Activated CD8-positive, alpha-beta memory T cell treated with anti-CD3 and anti-CD28 coated beads, Interleukin-2, amount 10 ng/mL, durations not matched to agents 7 days and 5 days (primary cell): ENCODE results near the gene SREBF2. TPM values are rescaled to one million over a fixed set of nuclear protein-coding genes. Genes with fewer than 3 reads are reported as not detected.

ENCODE experiments used
- ATAC-seq: fragments of 150-1000 bp; cut with Tn5 transposase; one replicate; pipeline ENCODE4 v1.10.0; 2021; ENCODE audit warnings: moderate library complexity
- CTCF ChIA-PET: fragments of 350-600 bp; sonication (Branson Sonifier 250); formaldehyde crosslinking; loops from one replicate; lab custom pipeline; 2021; ENCODE audit warnings: antibody characterized with exemption; lab: Charles Lee
- DNase-seq: peaks from one replicate; pipeline ENCODE4 v3.0.0-alpha.2; 2020
- H3K27ac Mint-ChIP-seq: one replicate; pipeline ENCODE4 v1.8.0; 2021; ENCODE audit warnings: mild to moderate bottlenecking, mixed read lengths
- H3K27me3 Mint-ChIP-seq: one replicate; pipeline ENCODE4 v1.8.0; 2021; ENCODE audit warnings: mixed read lengths
- H3K36me3 Mint-ChIP-seq: one replicate; pipeline ENCODE4 v1.8.0; 2021; ENCODE audit warnings: mild to moderate bottlenecking, mixed read lengths
- H3K4me1 Mint-ChIP-seq: one replicate; pipeline ENCODE4 v1.8.0; 2021; ENCODE audit warnings: mixed read lengths
- H3K4me3 Mint-ChIP-seq: one replicate; pipeline ENCODE4 v1.8.0; 2021; ENCODE audit warnings: mild to moderate bottlenecking, moderate library complexity, mixed read lengths
- H3K9me3 Mint-ChIP-seq: one replicate; pipeline ENCODE4 v1.8.0; 2022; ENCODE audit warnings: low read depth, mixed read lengths
- total RNA-seq, 2 experiments: library from RNA; stranded (reverse); gene quantifications; one replicate each; pipeline ENCODE4 v1.2.3, GENCODE V29; 2021

The SREBF2 gene
- total RNA-seq, 2 experiments from 2014 or later: 130 to 135 TPM

- H3K9me3 Mint-ChIP-seq: no peaks in the 10 kb centered on the region
- CTCF ChIA-PET: interaction anchor here (1.0 to 2.6 kb wide), 3 partner anchors 13 to 224 kb away, joined by 3 to 9 read pairs (median 8); no protein-coding TSS in a partner anchor
- peaks cover 27% of the 10 kb centered on the region for H3K4me1 Mint-ChIP-seq
- no peak for DNase-seq
- H3K27ac Mint-ChIP-seq: no peak overlapping the region
- H3K27me3 Mint-ChIP-seq: peaks cover 48% of the 10 kb centered on the region
- H3K4me3 Mint-ChIP-seq: no peak overlapping the region
- ATAC-seq: no peak
- no peaks in the 10 kb centered on the region for H3K36me3 Mint-ChIP-seq
These were observed 78.2 kb downstream of the SREBF2 start for GRCh38 chr22:41911001-41911611.

GRCh38 chr22:41912338-41913039, 79.6 kb downstream of the SREBF2 start:
- Mint-ChIP-seq H3K27ac (no peak overlapping the region), H3K9me3 (no peaks in the 10 kb centered on the region), H3K4me1 (peaks cover 24% of the 10 kb centered on the region), H3K4me3 (no peak overlapping the region), H3K36me3 (no peaks in the 10 kb centered on the region), H3K27me3 (peaks cover 59% of the 10 kb centered on the region)
- CTCF ChIA-PET: interaction anchor here (1.0 to 2.6 kb wide), 6 partner anchors 12 to 215 kb away, joined by 3 to 9 read pairs (median 4); partner anchors contain the start of genes NDUFA6 and TNFRSF13C
- DNase-seq: no peak
- no peak for ATAC-seq

- H3K4me1 Mint-ChIP-seq: peaks cover 20% of the 10 kb centered on the region
- no peak overlapping the region for H3K4me3 Mint-ChIP-seq
- H3K27me3 Mint-ChIP-seq: peaks cover 59% of the 10 kb centered on the region
- H3K27ac Mint-ChIP-seq: no peak overlapping the region
- ATAC-seq (no peak), DNase-seq (no peak)
- no peaks in the 10 kb centered on the region for H3K9me3 Mint-ChIP-seq
- H3K36me3 Mint-ChIP-seq: no peaks in the 10 kb centered on the region
- CTCF ChIA-PET: interaction anchor here (1.0 to 2.6 kb wide), 4 partner anchors 13 to 177 kb away, joined by 3 to 9 read pairs (median 4); partner anchors contain the start of genes NDUFA6 and TNFRSF13C
These were observed 80.3 kb downstream of the SREBF2 start for GRCh38 chr22:41913040-41913719.

- Mint-ChIP-seq H3K9me3 (no peaks in the 10 kb centered on the region), H3K27ac (no peak overlapping the region), H3K4me1 (peaks cover 15% of the 10 kb centered on the region), H3K4me3 (no peak overlapping the region), H3K36me3 (no peaks in the 10 kb centered on the region), H3K27me3 (peaks cover 56% of the 10 kb centered on the region)
- ATAC-seq (no peak), DNase-seq (no peak)
- CTCF ChIA-PET: interaction anchor here (0.8 to 2.6 kb wide), 3 partner anchors 11 to 13 kb away, joined by 3 to 9 read pairs (median 4); partner anchors contain the start of gene TNFRSF13C
These were observed 81.1 kb downstream of the SREBF2 start for GRCh38 chr22:41913842-41914534.

- peak; percentile 10 for ATAC-seq
- peaks cover 51% of the 10 kb centered on the region for H3K27me3 Mint-ChIP-seq
- H3K36me3 Mint-ChIP-seq: no peaks in the 10 kb centered on the region
- CTCF ChIA-PET: interaction anchor here (0.8 kb wide), 1 partner anchor 11 kb away, joined by 3 read pairs; no protein-coding TSS in a partner anchor
- H3K4me3 Mint-ChIP-seq: no peak overlapping the region
- peaks cover 13% of the 10 kb centered on the region for H3K4me1 Mint-ChIP-seq
- H3K9me3 Mint-ChIP-seq: no peaks in the 10 kb centered on the region
- DNase-seq: no peak
- no peak overlapping the region for H3K27ac Mint-ChIP-seq
These were observed 81.7 kb downstream of the SREBF2 start for GRCh38 chr22:41914611-41915034.

GRCh38 chr22:41915035-41915785, 82.3 kb downstream of the SREBF2 start, which contains the start of gene SHISA8:
Gene SHISA8 (minus strand): TSS chr22:41915074. CDS start chr22:41914667, 407 bp downstream.
- Mint-ChIP-seq H3K27me3 (peaks cover 51% of the 10 kb centered on the region), H3K9me3 (no peaks in the 10 kb centered on the region), H3K4me3 (no peak within 1 kb of the TSS), H3K27ac (no peak within 1 kb of the TSS), H3K4me1 (peaks cover 13% of the 10 kb centered on the region), H3K36me3 (no peaks in the 10 kb centered on the region)
- peak; percentile 63 for DNase-seq
- ATAC-seq: peak; percentile 58
- CTCF ChIA-PET: interaction anchor here (1.6 kb wide), 1 partner anchor 26 kb away, joined by 8 read pairs; no protein-coding TSS in a partner anchor

- CTCF ChIA-PET: interaction anchor here (0.7 to 2.1 kb wide), 5 partner anchors 8 to 249 kb away, joined by 3 to 14 read pairs (median 3); partner anchors contain the start of gene TNFRSF13C
- Mint-ChIP-seq H3K9me3 (no peaks in the 10 kb centered on the region), H3K27me3 (peaks cover 46% of the 10 kb centered on the region), H3K4me3 (no peak overlapping the region), H3K36me3 (no peaks in the 10 kb centered on the region), H3K27ac (no peak overlapping the region), H3K4me1 (peaks cover 13% of the 10 kb centered on the region)
- DNase-seq (no peak), ATAC-seq (no peak)
These were observed 83.0 kb downstream of the SREBF2 start for GRCh38 chr22:41915786-41916493.

GRCh38 chr22:41916745-41917358, 83.9 kb downstream of the SREBF2 start:
- no peak overlapping the region for H3K4me3 Mint-ChIP-seq
- DNase-seq: no peak
- H3K9me3 Mint-ChIP-seq: no peaks in the 10 kb centered on the region
- H3K27ac Mint-ChIP-seq: no peak overlapping the region
- no peaks in the 10 kb centered on the region for H3K36me3 Mint-ChIP-seq
- ATAC-seq: no peak
- CTCF ChIA-PET: interaction anchor here (0.7 to 2.1 kb wide), 5 partner anchors 9 to 250 kb away, joined by 3 to 14 read pairs (median 3); partner anchors contain the start of gene TNFRSF13C
- peaks cover 38% of the 10 kb centered on the region for H3K27me3 Mint-ChIP-seq
- H3K4me1 Mint-ChIP-seq: peaks cover 11% of the 10 kb centered on the region

GRCh38 chr22:41917375-41917902, 84.5 kb downstream of the SREBF2 start:
- H3K4me3 Mint-ChIP-seq: no peak overlapping the region
- H3K36me3 Mint-ChIP-seq: no peaks in the 10 kb centered on the region
- CTCF ChIA-PET: interaction anchor here (0.9 to 2.1 kb wide), 4 partner anchors 8 to 250 kb away, joined by 3 to 14 read pairs (median 3); partner anchors contain the start of gene TNFRSF13C
- peaks cover 11% of the 10 kb centered on the region for H3K4me1 Mint-ChIP-seq
- no peaks in the 10 kb centered on the region for H3K9me3 Mint-ChIP-seq
- peaks cover 33% of the 10 kb centered on the region for H3K27me3 Mint-ChIP-seq
- DNase-seq (no peak), ATAC-seq (no peak)
- no peak overlapping the region for H3K27ac Mint-ChIP-seq

GRCh38 chr22:41917903-41918791, 85.2 kb downstream of the SREBF2 start:
- DNase-seq: no peak
- CTCF ChIA-PET: interaction anchor here (0.9 to 2.1 kb wide), 2 partner anchors 8 to 23 kb away, joined by 3 to 14 read pairs; partner anchors contain the start of gene TNFRSF13C
- no peak overlapping the region for H3K4me3 Mint-ChIP-seq
- no peak for ATAC-seq
- peaks cover 26% of the 10 kb centered on the region for H3K27me3 Mint-ChIP-seq
- peaks cover 11% of the 10 kb centered on the region for H3K4me1 Mint-ChIP-seq
- no peak overlapping the region for H3K27ac Mint-ChIP-seq
- no peaks in the 10 kb centered on the region for H3K9me3 Mint-ChIP-seq
- no peaks in the 10 kb centered on the region for H3K36me3 Mint-ChIP-seq
